GM23338 (cell line): ENCODE data around the gene YPEL2.

Source experiments
- JUNB ChIP-seq: IDR thresholded peaks from one replicate; pipeline ENCODE4 v1.6.1; 2016; ENCODE audit warnings: antibody characterized with exemption; ENCODE audit not compliant: unreplicated experiment
- POLR2AphosphoS5 ChIP-seq: IDR thresholded peaks from 2 replicates; pipeline ENCODE4 v1.6.1; 2016; ENCODE audit warnings: antibody characterized with exemption, low read depth
- TF ChIP-seq, protein P1 (sequence below), 2 experiments: fragments of 200-600 bp in 1 of 2; sonication (generic) in 1 of 2; conservative IDR thresholded peaks; 2 replicates each; pipeline versions ENCODE4 v1.5.1 to v1.6.1; 2016 to 2017; ENCODE audit warnings: antibody characterized with exemption in 2 of 2, low read depth in 2 of 2, mild to moderate bottlenecking in 2 of 2, moderate library complexity in 1 of 2
- TF ChIP-seq, protein P2 (sequence below): fragments of 250-450 bp; sonication (Bioruptor Pico); IDR thresholded peaks from 2 replicates; pipeline ENCODE4 v1.5.0; 2020; ENCODE audit warnings: mild to moderate bottlenecking, moderate library complexity

DNA sequence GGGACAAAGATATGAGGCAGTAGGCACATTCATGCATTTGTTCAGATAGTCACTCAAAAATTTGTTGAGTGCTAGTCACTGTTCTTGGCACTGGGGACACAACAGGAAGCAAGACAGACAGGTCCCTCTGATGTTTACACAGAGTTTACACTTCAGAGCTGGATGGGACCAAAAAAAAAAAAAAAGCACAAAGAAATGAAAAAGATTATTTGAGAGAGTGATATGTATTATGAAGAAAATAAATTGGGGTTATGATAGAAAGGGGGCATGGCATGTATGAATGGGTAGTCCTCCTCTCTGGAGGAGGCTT lies 3.5 kb upstream of the YPEL2 start:
- TF ChIP-seq, protein P1, sequence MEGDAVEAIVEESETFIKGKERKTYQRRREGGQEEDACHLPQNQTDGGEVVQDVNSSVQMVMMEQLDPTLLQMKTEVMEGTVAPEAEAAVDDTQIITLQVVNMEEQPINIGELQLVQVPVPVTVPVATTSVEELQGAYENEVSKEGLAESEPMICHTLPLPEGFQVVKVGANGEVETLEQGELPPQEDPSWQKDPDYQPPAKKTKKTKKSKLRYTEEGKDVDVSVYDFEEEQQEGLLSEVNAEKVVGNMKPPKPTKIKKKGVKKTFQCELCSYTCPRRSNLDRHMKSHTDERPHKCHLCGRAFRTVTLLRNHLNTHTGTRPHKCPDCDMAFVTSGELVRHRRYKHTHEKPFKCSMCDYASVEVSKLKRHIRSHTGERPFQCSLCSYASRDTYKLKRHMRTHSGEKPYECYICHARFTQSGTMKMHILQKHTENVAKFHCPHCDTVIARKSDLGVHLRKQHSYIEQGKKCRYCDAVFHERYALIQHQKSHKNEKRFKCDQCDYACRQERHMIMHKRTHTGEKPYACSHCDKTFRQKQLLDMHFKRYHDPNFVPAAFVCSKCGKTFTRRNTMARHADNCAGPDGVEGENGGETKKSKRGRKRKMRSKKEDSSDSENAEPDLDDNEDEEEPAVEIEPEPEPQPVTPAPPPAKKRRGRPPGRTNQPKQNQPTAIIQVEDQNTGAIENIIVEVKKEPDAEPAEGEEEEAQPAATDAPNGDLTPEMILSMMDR (conservative IDR thresholded peaks at IDR 0.05; ENCODE audit: low read depth in 2 of 2), result no peak
- TF ChIP-seq POLR2AphosphoS5, result no peak
- TF ChIP-seq JUNB, result no peak
- TF ChIP-seq, protein P2, sequence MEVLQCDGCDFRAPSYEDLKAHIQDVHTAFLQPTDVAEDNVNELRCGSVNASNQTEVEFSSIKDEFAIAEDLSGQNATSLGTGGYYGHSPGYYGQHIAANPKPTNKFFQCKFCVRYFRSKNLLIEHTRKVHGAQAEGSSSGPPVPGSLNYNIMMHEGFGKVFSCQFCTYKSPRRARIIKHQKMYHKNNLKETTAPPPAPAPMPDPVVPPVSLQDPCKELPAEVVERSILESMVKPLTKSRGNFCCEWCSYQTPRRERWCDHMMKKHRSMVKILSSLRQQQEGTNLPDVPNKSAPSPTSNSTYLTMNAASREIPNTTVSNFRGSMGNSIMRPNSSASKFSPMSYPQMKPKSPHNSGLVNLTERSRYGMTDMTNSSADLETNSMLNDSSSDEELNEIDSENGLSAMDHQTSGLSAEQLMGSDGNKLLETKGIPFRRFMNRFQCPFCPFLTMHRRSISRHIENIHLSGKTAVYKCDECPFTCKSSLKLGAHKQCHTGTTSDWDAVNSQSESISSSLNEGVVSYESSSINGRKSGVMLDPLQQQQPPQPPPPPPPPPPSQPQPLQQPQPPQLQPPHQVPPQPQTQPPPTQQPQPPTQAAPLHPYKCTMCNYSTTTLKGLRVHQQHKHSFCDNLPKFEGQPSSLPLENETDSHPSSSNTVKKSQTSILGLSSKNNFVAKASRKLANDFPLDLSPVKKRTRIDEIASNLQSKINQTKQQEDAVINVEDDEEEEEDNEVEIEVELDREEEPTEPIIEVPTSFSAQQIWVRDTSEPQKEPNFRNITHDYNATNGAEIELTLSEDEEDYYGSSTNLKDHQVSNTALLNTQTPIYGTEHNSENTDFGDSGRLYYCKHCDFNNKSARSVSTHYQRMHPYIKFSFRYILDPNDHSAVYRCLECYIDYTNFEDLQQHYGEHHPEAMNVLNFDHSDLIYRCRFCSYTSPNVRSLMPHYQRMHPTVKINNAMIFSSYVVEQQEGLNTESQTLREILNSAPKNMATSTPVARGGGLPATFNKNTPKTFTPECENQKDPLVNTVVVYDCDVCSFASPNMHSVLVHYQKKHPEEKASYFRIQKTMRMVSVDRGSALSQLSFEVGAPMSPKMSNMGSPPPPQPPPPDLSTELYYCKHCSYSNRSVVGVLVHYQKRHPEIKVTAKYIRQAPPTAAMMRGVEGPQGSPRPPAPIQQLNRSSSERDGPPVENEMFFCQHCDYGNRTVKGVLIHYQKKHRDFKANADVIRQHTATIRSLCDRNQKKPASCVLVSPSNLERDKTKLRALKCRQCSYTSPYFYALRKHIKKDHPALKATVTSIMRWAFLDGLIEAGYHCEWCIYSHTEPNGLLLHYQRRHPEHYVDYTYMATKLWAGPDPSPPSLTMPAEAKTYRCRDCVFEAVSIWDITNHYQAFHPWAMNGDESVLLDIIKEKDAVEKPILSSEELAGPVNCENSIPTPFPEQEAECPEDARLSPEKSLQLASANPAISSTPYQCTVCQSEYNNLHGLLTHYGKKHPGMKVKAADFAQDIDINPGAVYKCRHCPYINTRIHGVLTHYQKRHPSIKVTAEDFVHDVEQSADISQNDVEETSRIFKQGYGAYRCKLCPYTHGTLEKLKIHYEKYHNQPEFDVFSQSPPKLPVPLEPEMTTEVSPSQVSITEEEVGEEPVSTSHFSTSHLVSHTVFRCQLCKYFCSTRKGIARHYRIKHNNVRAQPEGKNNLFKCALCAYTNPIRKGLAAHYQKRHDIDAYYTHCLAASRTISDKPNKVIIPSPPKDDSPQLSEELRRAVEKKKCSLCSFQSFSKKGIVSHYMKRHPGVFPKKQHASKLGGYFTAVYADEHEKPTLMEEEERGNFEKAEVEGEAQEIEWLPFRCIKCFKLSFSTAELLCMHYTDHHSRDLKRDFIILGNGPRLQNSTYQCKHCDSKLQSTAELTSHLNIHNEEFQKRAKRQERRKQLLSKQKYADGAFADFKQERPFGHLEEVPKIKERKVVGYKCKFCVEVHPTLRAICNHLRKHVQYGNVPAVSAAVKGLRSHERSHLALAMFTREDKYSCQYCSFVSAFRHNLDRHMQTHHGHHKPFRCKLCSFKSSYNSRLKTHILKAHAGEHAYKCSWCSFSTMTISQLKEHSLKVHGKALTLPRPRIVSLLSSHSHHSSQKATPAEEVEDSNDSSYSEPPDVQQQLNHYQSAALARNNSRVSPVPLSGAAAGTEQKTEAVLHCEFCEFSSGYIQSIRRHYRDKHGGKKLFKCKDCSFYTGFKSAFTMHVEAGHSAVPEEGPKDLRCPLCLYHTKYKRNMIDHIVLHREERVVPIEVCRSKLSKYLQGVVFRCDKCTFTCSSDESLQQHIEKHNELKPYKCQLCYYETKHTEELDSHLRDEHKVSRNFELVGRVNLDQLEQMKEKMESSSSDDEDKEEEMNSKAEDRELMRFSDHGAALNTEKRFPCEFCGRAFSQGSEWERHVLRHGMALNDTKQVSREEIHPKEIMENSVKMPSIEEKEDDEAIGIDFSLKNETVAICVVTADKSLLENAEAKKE (CRISPR knock-in tag), result no peak
